ENCODE data around the gene MID1IP1.

The MID1IP1 gene

GRCh38 chrX:38817004-38817703, 15.9 kb downstream of the MID1IP1 start:
- DNase-seq: no peak

GRCh38 chrX:38819163-38819562, 17.9 kb downstream of the MID1IP1 start:
- no peak for DNase-seq

GRCh38 chrX:38819709-38820108, 18.4 kb downstream of the MID1IP1 start:
- DNase-seq: no peak

- DNase-seq: no peak
Observed at GRCh38 chrX:38820751-38821150, 19.5 kb downstream of the MID1IP1 start.

- no peak for DNase-seq
Observed at GRCh38 chrX:38824176-38824575, 22.9 kb downstream of the MID1IP1 start.

- DNase-seq: no peak
Observed at GRCh38 chrX:38831949-38832348, 30.7 kb downstream of the MID1IP1 start.

- no peak for DNase-seq
Observed at GRCh38 chrX:38837389-38837788, 36.1 kb downstream of the MID1IP1 start.

GRCh38 chrX:38839277-38839676, 38.0 kb downstream of the MID1IP1 start:
- DNase-seq: no peak

- no peak for DNase-seq
Observed at GRCh38 chrX:38839944-38840343, 38.7 kb downstream of the MID1IP1 start.

GRCh38 chrX:38841750-38842149, 40.5 kb downstream of the MID1IP1 start:
- no peak for DNase-seq

- no peak for DNase-seq
Observed at GRCh38 chrX:38845426-38845825, 44.2 kb downstream of the MID1IP1 start.

GRCh38 chrX:38847206-38847902, 46.1 kb downstream of the MID1IP1 start:
- DNase-seq: no peak

GRCh38 chrX:38847903-38848230, 46.6 kb downstream of the MID1IP1 start:
- no peak for DNase-seq

- DNase-seq: no peak
Observed at GRCh38 chrX:38848671-38849455, 47.6 kb downstream of the MID1IP1 start.

- DNase-seq: no peak
Observed at GRCh38 chrX:38850807-38851544, 49.7 kb downstream of the MID1IP1 start.

GRCh38 chrX:38854305-38854704, 53.0 kb downstream of the MID1IP1 start:
- DNase-seq: no peak
